ENCODE results near the gene ARHGAP5. TPM values are rescaled to one million over a fixed set of nuclear protein-coding genes. Genes with fewer than 3 reads are reported as not detected.

Gene ARHGAP5
- total RNA-seq, 1 experiment from 2014 or later: 43.6 TPM

DNA sequence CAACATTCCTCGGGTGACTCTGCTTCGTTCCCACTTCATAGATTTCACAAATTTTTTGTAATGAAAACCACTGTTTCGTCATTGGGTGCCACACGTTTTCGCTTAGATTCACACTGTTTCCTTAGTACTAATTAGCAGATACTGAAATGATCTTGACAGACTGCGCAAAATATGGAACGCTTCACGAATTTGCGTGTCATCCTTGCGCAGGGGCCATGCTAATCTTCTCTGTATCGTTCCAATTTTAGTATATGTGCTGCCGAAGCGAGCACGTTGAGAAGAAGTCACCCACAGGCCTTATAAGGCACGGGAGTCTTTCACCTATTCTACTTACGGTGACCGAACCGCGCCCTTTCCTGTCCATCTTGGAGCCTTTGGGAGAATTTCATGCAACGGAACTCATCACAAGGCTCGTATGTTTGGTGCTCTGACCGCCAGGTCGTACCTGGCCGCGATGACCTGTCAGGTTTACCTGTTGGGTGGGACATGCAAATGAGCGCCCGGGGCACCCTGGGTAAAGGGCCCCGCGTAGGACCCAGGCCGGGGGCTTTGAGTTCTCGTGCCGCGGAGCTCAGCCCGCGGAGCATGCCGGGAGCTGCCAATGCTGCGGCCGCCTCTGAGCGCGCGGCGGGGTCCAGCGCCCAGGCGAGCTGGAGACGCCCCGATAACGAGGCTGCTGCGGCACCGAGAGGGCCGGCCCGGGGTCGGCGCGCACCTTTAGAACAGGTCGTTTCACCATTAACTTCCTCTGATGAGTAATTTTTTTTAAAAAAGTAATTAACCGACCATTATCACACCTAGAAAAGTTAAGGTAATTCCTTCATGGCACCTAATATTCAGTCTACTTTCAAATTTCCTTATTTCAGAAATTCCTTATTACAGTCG, 126.1 kb downstream of the ARHGAP5 start, which contains the start of gene RNU6-8:
Gene RNU6-8, minus strand, starts transcription at position 272 of the 885 bp plus-strand sequence.
- DNase-seq (ENCODE audit: low spot score): peak; percentile 93
- in situ Hi-C loops (cut with HindIII; ENCODE audit: low sequenced_read_pairs): no loop called here

DNA sequence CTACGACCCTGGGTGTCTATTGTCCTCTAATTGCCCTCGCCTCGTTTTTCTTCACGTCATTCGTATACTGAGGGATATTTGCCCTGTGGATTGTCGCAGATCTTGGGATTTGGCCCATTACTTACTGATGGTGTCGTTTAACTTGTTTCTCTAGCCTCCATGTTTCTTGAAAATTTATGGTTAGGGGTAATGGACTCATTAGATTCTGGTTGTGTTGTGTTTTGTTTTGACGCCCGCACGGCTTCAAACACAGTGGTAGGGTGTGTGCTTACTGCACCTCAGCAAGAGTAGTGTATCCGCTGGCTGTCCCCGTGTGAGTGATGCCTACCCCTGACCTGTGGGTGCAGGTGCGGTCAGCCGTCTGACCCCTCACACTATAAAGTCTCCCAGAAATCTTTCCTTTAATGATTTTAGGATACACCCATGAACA, 126.8 kb downstream of the ARHGAP5 start:
- in situ Hi-C loops (cut with HindIII; ENCODE audit: low sequenced_read_pairs): no loop called here
- peak; percentile 70 for DNase-seq (ENCODE audit: low spot score)

DNA sequence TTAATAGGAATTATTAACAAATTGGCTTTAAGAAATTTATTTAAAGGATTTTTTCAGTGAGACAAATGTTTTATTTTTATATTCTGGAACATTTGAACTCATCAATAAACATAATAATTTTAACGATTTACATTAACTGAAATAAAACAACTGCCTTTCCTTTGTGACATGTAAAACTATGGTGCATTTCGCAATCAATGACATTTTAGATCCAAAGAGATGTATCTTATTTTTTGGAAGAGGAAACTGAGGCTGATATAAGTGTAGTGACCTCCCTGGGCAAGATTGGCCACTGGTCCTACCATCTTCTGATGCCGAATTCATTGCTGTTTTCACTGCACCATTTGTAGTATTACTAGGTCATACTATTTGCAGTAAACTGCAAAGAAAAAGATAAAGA, 128.4 kb downstream of the ARHGAP5 start:
- in situ Hi-C loops (cut with HindIII; ENCODE audit: low sequenced_read_pairs): no loop called here
- DNase-seq (ENCODE audit: low spot score): no peak

DNA sequence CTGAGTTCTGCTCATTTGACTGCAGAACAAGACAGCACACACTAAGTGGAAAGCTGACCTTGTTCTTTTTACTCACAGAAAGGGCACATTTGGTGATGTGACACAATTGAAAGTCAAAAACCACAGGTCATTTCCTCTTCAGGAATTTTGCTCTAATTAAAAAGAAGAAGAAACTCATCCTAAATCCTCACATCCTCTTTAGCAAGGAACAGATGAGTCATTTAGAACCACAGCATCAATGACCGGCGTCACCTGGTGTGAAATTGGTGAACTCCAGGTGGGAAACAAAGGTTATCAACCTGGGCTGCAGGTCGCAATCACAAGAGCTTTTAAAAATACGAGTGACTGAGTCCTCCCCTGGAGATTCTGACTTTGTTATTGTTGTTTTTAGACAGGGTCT, 128.9 kb downstream of the ARHGAP5 start:
- DNase-seq (ENCODE audit: low spot score): no peak
- in situ Hi-C loops (cut with HindIII; ENCODE audit: low sequenced_read_pairs): no loop called here

DNA sequence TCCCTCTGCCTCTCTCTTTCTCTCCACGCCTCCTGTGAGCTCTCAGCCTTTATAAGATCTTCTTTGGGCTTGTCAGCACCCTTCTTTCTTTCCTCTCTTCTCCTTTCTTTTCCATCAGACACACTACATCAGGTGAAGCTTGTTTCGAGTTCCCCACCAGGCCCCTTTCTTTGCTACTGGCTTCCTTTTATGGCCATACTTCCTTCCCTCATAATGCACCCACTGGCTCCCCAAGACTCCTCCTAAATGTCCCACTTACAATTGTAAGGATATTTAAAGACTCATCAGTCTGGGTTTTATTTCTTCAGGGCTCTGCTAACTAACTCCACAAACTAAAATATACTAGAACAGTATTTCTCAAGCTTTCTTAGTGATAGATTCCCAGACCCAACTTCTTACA, 129.4 kb downstream of the ARHGAP5 start:
- in situ Hi-C loops (cut with HindIII; ENCODE audit: low sequenced_read_pairs): no loop called here
- DNase-seq (ENCODE audit: low spot score): no peak

DNA sequence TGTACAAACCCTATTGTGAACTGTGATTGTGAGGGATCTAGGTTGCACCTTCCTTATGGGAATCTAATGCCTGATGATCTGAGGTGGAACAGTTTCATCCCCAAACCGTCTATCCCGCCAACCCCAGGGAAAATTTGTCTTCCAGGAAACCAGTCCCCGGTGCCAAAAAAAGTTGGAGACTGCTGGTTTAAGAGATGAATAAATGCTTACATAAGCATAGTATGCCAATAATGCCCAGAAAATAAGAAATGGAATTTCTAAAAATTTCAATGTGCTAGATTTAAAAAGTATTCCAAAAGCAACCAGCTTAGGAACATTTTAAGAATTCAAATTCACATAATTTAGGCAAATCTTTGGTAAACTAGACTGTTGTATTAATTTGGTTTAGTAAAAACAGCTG, 131.4 kb downstream of the ARHGAP5 start:
- no peak for DNase-seq (ENCODE audit: low spot score)
- in situ Hi-C loops (cut with HindIII; ENCODE audit: low sequenced_read_pairs): no loop called here

Other genes with a start within 250 kb of the ARHGAP5 start
- gene RNU6-7, start 124.7 kb downstream of the ARHGAP5 start, total RNA-seq (2014; rRNA removed; shearing (Covaris generic)): not detected in 2 replicates
- gene RNU6-8, start 126.0 kb downstream of the ARHGAP5 start, total RNA-seq (2014; rRNA removed; shearing (Covaris generic)): not detected in 2 replicates